Peyer's patch (tissue), 4 donors: Measurements from ENCODE around the gene FLOT1.

Experiments
- POLR2A ChIP-seq, 2 donors: fragments of 450-650 bp; IDR thresholded peaks; one replicate each; pipeline ENCODE4 v1.5.1; 2017; ENCODE audit warnings: antibody characterized with exemption in 2 of 2, mild to moderate bottlenecking in 2 of 2, moderate library complexity in 2 of 2
- TF ChIP-seq, protein P1 (sequence below), 6 experiments: fragments of 450-650 bp in 4 of 6; fragments of 200-600 bp in 2 of 6; sonication (generic) in 1 of 6; IDR thresholded peaks; one replicate each; pipeline ENCODE4 v1.5.1; 2017 to 2019; ENCODE audit warnings: antibody characterized with exemption in 6 of 6, mild to moderate bottlenecking in 3 of 6, moderate library complexity in 1 of 6

DNA sequence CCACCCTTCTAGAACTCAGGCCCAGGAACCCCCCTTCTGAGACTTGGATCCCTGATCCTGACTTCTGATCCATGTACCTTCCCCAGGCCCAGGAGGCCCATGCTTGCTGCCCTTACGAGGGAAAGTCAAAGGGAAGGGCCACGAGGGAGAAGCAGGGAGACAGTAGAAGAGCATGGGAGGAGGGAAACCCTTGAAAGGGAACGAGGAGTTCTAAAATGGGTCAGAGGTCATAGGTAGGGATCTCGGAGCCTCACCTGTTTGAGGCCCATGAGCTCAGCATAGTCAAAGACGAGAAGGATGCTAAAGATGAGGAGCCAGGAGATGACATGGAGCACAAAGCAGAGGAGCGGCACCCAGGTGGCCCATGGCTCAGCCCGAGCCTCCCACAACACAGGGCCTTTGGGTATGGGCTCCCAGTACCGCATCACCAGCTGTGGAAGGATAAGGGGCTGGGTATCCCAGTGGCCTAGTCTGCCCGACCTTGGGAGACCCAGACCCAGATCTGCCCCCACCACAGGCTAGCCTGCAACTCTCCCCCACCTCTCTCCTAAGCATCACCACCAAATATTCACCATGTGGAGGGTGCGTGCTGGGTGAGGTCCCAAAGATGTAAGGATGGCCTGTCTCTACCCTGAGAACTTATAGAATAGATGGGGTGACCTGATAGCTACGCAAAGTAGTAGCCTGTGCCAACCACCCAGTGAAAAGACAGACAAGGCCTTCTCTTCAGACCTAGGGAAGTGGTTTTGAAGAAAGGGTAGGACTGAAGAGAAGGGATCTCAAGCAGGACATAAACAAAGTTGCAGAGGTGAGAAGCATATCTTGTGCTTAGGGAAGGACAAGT lies 53.2 kb downstream of the FLOT1 start:
- TF ChIP-seq, protein P1, sequence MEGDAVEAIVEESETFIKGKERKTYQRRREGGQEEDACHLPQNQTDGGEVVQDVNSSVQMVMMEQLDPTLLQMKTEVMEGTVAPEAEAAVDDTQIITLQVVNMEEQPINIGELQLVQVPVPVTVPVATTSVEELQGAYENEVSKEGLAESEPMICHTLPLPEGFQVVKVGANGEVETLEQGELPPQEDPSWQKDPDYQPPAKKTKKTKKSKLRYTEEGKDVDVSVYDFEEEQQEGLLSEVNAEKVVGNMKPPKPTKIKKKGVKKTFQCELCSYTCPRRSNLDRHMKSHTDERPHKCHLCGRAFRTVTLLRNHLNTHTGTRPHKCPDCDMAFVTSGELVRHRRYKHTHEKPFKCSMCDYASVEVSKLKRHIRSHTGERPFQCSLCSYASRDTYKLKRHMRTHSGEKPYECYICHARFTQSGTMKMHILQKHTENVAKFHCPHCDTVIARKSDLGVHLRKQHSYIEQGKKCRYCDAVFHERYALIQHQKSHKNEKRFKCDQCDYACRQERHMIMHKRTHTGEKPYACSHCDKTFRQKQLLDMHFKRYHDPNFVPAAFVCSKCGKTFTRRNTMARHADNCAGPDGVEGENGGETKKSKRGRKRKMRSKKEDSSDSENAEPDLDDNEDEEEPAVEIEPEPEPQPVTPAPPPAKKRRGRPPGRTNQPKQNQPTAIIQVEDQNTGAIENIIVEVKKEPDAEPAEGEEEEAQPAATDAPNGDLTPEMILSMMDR (IDR thresholded peaks at IDR 0.05), result no peak
- TF ChIP-seq POLR2A (IDR thresholded peaks at IDR 0.05), result no peak
